ENCODE measurements around the gene TMIE. TPM values are rescaled to one million over a fixed set of nuclear protein-coding genes. Genes with fewer than 3 reads are reported as not detected.

The TMIE gene
- total RNA-seq, 6 experiments from 2014 or later = not detected

DNA sequence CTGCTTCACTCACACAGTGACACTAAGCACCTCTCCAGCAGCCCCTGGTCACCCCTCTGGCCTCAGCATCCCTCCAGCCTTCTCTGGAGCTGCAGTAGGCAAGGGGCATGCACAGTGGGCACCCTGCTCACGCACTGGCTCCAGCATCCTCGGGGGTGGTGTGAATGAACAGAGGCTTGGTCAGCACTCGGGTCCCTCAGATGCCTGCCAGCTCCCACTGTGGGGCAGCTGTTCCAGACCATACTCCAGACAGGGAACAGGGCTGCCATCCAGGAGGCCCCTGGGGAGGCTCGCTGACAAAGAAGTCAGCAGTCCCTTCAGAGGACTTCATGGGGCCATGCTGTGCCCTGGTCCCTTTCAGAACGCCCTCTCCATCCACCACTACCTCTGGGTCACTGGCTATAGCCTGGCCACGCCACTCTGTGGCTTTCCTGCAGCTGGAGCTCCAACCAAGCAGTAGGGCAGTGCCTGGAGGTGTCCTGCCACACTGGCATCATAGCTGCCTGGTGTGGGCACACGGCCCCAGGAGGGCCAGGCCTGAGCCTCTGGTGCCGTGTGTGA, 34.1 kb upstream of the TMIE start:
- TF ChIP-seq, protein P1, sequence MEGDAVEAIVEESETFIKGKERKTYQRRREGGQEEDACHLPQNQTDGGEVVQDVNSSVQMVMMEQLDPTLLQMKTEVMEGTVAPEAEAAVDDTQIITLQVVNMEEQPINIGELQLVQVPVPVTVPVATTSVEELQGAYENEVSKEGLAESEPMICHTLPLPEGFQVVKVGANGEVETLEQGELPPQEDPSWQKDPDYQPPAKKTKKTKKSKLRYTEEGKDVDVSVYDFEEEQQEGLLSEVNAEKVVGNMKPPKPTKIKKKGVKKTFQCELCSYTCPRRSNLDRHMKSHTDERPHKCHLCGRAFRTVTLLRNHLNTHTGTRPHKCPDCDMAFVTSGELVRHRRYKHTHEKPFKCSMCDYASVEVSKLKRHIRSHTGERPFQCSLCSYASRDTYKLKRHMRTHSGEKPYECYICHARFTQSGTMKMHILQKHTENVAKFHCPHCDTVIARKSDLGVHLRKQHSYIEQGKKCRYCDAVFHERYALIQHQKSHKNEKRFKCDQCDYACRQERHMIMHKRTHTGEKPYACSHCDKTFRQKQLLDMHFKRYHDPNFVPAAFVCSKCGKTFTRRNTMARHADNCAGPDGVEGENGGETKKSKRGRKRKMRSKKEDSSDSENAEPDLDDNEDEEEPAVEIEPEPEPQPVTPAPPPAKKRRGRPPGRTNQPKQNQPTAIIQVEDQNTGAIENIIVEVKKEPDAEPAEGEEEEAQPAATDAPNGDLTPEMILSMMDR (IDR thresholded peaks at IDR 0.05) = no peak
- DNase-seq = no peak
- no peaks in the 10 kb centered on the region for H3K9me3 Mint-ChIP-seq
- no peaks in the 10 kb centered on the region for H3K36me3 Mint-ChIP-seq (ENCODE audit: low read depth)
- H3K27ac Mint-ChIP-seq = no peak overlapping the region
- peaks cover 56% of the 10 kb centered on the region for H3K27me3 Mint-ChIP-seq (ENCODE audit: insufficient read depth)
- H3K4me1 Mint-ChIP-seq (ENCODE audit: low read depth) = peaks cover 16% of the 10 kb centered on the region
- H3K4me3 Mint-ChIP-seq = no peak overlapping the region

DNA sequence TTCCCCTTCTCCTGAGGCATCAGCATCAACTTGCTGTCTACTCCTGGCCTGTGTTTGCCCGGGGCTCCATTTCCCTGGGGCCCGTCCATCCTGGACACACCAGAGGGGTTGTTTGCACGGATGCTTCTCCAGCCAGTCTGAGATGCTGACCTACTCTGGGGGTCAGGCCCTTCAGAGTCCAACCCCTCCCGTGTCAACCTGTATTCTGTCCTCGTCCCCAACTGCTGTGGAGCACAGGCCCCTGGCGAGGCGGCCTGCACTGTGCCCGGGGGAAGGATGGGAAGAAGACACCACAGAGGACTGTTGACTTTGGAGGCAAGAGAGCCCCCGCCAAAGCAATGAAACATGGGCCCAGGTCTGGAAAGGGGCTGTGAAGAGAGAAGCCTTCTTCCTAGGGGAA, 33.5 kb upstream of the TMIE start:
- H3K36me3 Mint-ChIP-seq (ENCODE audit: low read depth) = no peaks in the 10 kb centered on the region
- no peak overlapping the region for H3K4me3 Mint-ChIP-seq
- H3K4me1 Mint-ChIP-seq (ENCODE audit: low read depth) = peaks cover 10% of the 10 kb centered on the region
- peaks cover 54% of the 10 kb centered on the region for H3K27me3 Mint-ChIP-seq (ENCODE audit: insufficient read depth)
- TF ChIP-seq, protein P1 (IDR thresholded peaks at IDR 0.05) = no peak
- H3K9me3 Mint-ChIP-seq = no peaks in the 10 kb centered on the region
- no peak for DNase-seq
- no peak overlapping the region for H3K27ac Mint-ChIP-seq

DNA sequence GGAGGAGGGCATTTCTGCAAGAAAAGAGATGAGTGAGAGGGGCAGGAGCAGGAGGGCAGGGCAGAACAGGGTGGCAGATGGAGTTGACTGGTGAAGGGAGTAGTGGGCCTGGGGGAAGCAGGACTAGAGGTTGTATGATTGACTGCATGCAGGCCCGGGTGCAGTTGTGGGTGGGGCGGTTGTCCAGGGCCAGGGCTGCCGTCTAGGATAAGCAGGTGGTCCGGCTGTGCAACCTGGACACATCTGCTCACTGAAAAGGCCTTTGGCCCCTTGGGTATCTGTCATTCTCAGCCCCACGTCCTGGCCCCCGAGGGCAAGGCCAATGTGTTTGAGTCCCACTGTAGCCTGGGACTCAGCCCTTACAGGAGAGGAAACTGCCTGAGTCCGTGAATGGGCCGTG, 33.1 kb upstream of the TMIE start:
- no peak overlapping the region for H3K27ac Mint-ChIP-seq
- TF ChIP-seq, protein P1 (IDR thresholded peaks at IDR 0.05) = no peak
- no peak for DNase-seq
- H3K9me3 Mint-ChIP-seq = no peaks in the 10 kb centered on the region
- H3K4me1 Mint-ChIP-seq (ENCODE audit: low read depth) = peaks cover 6% of the 10 kb centered on the region
- no peaks in the 10 kb centered on the region for H3K36me3 Mint-ChIP-seq (ENCODE audit: low read depth)
- no peak overlapping the region for H3K4me3 Mint-ChIP-seq
- peaks cover 50% of the 10 kb centered on the region for H3K27me3 Mint-ChIP-seq (ENCODE audit: insufficient read depth)

DNA sequence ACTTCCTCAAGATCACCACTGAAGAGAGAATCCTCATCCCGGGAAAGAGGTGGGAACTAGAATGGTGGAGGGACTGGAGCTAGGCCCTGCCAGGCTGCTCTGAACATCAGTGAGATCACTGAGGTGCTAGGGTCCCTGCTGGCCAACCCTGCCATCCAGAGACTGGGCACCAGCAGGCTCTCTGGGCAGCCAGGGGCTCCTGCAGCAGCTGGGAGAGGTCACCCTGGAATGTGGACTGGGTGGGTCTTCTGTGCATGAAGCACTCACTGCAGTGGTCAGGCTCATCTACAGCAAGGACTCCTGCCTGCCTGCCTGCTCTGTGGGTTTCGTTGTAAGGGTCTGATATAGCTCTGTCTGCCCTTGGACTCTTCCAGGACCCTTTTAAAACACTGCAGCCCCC, 32.6 kb upstream of the TMIE start:
- TF ChIP-seq, protein P1 (IDR thresholded peaks at IDR 0.05) = no peak
- H3K4me1 Mint-ChIP-seq (ENCODE audit: low read depth) = peaks cover 1% of the 10 kb centered on the region; the same call in 1 of the 2 replicates
- H3K27me3 Mint-ChIP-seq (ENCODE audit: insufficient read depth) = peaks cover 49% of the 10 kb centered on the region
- no peaks in the 10 kb centered on the region for H3K36me3 Mint-ChIP-seq (ENCODE audit: low read depth)
- no peak overlapping the region for H3K4me3 Mint-ChIP-seq
- no peak for DNase-seq
- no peaks in the 10 kb centered on the region for H3K9me3 Mint-ChIP-seq
- H3K27ac Mint-ChIP-seq = no peak overlapping the region

DNA sequence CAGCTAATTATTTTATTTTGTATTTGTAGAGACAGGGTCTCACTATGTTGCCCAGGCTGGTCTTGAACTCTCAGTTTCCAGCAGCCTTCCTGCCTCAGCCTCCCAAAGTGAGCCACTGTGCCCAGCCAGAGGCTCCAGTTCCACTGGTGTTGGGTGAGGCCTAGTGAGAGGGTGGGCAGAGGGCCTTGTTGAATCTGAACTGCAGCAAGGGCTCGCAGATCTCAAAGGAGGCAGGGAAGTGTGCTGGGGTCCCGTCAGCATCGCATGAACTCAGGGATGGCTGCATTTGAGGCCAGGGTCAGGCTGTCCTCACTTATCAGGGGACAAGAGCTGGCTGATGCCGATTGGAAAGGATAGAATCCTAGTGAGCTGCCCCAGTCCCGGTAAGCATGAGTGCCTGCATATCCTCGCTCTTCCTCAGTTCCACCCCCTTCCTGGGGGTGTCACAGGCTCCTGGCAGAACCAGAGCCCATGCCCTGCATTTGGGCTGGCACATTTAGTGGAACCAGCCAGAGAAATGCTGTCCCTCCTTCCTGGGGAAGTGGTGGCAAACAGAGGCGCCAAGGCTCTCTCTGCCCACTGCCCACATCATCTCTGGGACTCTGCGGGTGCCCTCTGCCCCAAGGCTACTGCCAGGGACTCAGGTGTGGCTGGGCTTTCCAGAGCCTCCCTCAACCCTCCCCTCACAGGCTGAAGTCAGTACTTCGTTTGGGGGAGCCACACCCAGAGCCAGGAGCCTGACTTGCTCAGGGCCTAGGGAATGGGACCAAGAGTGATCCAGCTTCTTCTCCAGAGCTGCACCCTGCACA, 31.8 kb upstream of the TMIE start:
- TF ChIP-seq, protein P1 (IDR thresholded peaks at IDR 0.05) = no peak
- no peak overlapping the region for H3K4me3 Mint-ChIP-seq
- H3K27me3 Mint-ChIP-seq (ENCODE audit: insufficient read depth) = peaks cover 49% of the 10 kb centered on the region
- H3K4me1 Mint-ChIP-seq (ENCODE audit: low read depth) = no peaks in the 10 kb centered on the region
- no peaks in the 10 kb centered on the region for H3K9me3 Mint-ChIP-seq
- H3K36me3 Mint-ChIP-seq (ENCODE audit: low read depth) = no peaks in the 10 kb centered on the region
- H3K27ac Mint-ChIP-seq = no peak overlapping the region
- DNase-seq = no peak
